Lung (tissue), 12 donors: Measurements from ENCODE around the gene SYTL3. TPM values are rescaled to one million over a fixed set of nuclear protein-coding genes. Genes with fewer than 3 reads are reported as not detected.

Source experiments
- ATAC-seq: fragments of 200-7000 bp; cut with Tn5 transposase; one replicate; pipeline ENCODE4 v1.9.1; 2020; ENCODE audit warnings: moderate number of reproducible peaks; ENCODE audit not compliant: insufficient read depth, low FRiP score
- DNase-seq, 3 donors: peaks; one replicate each; pipeline ENCODE4 v3.0.0-alpha.2; 2013 to 2017
- H3K27ac ChIP-seq, 2 donors: one replicate each; pipeline ENCODE4 v1.5.1; 2013; ENCODE audit warnings: mild to moderate bottlenecking in 2 of 2, moderate library complexity in 2 of 2, control low read depth in 1 of 2, inconsistent platforms in 1 of 2, low read depth in 1 of 2, low read length in 1 of 2
- H3K27me3 ChIP-seq, 3 donors: one replicate each; pipeline ENCODE4 v1.5.1; 2013; ENCODE audit warnings: low read length in 2 of 3; ENCODE audit not compliant: control insufficient read depth in 3 of 3, insufficient read depth in 3 of 3
- H3K36me3 ChIP-seq, 4 donors: one replicate each; pipeline ENCODE4 v1.5.1; 2013; ENCODE audit warnings: low read length in 4 of 4, mild to moderate bottlenecking in 1 of 4, moderate library complexity in 1 of 4; ENCODE audit not compliant: control insufficient read depth in 4 of 4, insufficient read depth in 4 of 4
- H3K4me1 ChIP-seq, 5 donors: one replicate each; pipeline ENCODE4 v1.5.1; 2013; ENCODE audit warnings: low read length in 5 of 5, mild to moderate bottlenecking in 2 of 5, moderate library complexity in 1 of 5; ENCODE audit not compliant: control insufficient read depth in 5 of 5, insufficient read depth in 5 of 5
- H3K4me3 ChIP-seq: one replicate; pipeline ENCODE4 v1.5.1; 2013; ENCODE audit warnings: mild to moderate bottlenecking, control low read depth, moderate library complexity
- H3K9ac ChIP-seq, 2 donors: one replicate each; pipeline ENCODE4 v1.5.1; 2013; ENCODE audit warnings: low read length in 2 of 2, control low read depth in 1 of 2; ENCODE audit not compliant: insufficient read depth in 1 of 2
- H3K9me3 ChIP-seq, 4 donors: one replicate each; pipeline ENCODE4 v1.5.1; 2013; ENCODE audit warnings: low read length in 3 of 4, mild to moderate bottlenecking in 1 of 4, moderate library complexity in 1 of 4; ENCODE audit not compliant: control insufficient read depth in 4 of 4, insufficient read depth in 3 of 4
- WGBS, 2 donors: extraction: QIAGEN DNeasy Blood & Tissue Kit; methylation state at CpG; one replicate each; pipeline ENCODE4 v1.1.7; 2013; 5-methylcytosine and 5-hydroxymethylcytosine counted together
- polyA plus RNA-seq, 2 donors: library from polyadenylated mRNA; stranded (reverse); fragments of 200-250 nt; gene quantifications; one replicate each; pipeline ENCODE4 v1.2.1, GENCODE V29; 2013
- total RNA-seq, 2 donors: library from RNA; depleted of rRNA in 1 of 2; stranded (reverse); fragments of >200 nt in 1 of 2; gene quantifications; one replicate each; pipeline ENCODE4 v1.2.1, GENCODE V29; 2014 to 2021
- TF ChIP-seq, protein P1 (sequence below): IDR thresholded peaks from 2 replicates; pipeline ENCODE4 v1.5.1; 2012; ENCODE audit warnings: mild to moderate bottlenecking; ENCODE audit errors: control extremely low read depth, extremely low read depth
- donor health status: control.
- donor health status: control.
- donor health status: Bipolar disorder and iron deficiency.
- donor health status: healthy.
- donor health status: DM: yes; HTN: yes; CAD: no.

SYTL3 gene
- total and polyA plus RNA-seq, 4 donors = 6.5 to 20.0 (median 15.6) TPM

DNA sequence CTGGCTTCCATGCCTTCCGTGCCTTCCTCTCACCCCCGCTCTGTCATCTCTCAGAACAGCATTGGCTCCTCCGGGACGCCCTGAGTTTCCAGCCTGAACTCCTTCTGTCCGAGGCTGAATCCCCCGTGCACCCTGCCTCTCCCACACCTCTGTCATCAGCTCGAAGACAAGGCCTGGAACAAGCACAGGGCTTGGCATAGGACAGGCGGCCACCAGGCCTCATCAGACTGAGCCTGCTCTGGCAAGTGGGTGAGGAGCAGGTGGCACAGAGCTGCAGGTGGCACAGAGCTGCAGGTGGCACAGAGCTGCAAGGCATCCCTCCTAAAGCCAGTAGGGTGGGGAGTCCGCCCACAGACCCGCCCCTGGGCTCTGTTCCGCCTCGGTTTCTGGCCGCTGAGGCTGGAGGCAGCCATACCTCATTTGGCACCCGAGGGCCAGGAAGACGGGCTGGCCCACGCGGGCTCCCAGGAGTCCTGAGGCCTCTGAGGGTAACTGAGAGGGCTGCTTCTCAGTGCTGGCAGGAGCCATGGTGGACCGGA lies 109.2 kb downstream of the SYTL3 start:
- DNase-seq = no peak
- peaks cover 0 to 6% (median 0%) of the 10 kb centered on the region in 5 donors for H3K4me1 ChIP-seq
- H3K4me3 ChIP-seq = no peak overlapping the region
- no peak for ATAC-seq
- H3K27me3 ChIP-seq = no peaks in the 10 kb centered on the region
- no peak overlapping the region for H3K27ac ChIP-seq
- peaks cover 0 to 14% (median 0%) of the 10 kb centered on the region in 4 donors for H3K36me3 ChIP-seq
- H3K9me3 ChIP-seq = no peaks in the 10 kb centered on the region
- WGBS, 2 donors = 92 to 94% methylated on average over 18 of the region's 18 CpGs
- no peak overlapping the region for H3K9ac ChIP-seq
- TF ChIP-seq, protein P1, sequence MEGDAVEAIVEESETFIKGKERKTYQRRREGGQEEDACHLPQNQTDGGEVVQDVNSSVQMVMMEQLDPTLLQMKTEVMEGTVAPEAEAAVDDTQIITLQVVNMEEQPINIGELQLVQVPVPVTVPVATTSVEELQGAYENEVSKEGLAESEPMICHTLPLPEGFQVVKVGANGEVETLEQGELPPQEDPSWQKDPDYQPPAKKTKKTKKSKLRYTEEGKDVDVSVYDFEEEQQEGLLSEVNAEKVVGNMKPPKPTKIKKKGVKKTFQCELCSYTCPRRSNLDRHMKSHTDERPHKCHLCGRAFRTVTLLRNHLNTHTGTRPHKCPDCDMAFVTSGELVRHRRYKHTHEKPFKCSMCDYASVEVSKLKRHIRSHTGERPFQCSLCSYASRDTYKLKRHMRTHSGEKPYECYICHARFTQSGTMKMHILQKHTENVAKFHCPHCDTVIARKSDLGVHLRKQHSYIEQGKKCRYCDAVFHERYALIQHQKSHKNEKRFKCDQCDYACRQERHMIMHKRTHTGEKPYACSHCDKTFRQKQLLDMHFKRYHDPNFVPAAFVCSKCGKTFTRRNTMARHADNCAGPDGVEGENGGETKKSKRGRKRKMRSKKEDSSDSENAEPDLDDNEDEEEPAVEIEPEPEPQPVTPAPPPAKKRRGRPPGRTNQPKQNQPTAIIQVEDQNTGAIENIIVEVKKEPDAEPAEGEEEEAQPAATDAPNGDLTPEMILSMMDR = no peak

DNA sequence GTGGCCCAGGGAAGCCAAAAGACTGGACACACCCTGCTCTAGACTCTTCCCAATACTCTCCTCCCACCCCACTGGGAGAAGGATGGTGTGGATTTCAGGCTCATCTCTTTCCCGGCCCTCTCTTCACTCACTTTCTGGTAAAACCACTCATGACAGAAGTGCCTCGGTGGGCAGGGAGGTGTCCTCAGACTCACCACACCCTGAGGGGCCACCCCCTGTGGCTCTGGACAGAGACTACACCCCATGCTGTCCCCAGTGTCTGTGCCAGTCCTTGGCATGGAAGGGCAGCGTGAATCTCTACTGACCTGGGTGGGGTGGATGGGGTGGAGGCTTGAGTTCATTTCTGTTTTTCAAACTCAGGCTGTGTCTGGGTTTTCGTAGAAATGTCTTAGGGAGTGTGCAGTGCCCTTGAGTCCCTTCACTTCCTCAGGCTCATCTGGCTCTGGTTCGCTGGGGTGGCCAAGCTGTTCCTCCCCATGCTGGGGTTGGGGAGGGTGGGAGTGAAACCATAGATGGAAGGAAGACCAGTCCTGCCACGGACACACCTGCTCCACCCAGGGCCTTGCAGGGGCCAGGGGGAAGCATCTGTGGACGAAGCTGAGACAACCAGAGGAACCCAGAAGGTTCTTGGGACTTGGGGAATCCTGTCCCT lies 110.2 kb downstream of the SYTL3 start:
- ATAC-seq = no peak

DNA sequence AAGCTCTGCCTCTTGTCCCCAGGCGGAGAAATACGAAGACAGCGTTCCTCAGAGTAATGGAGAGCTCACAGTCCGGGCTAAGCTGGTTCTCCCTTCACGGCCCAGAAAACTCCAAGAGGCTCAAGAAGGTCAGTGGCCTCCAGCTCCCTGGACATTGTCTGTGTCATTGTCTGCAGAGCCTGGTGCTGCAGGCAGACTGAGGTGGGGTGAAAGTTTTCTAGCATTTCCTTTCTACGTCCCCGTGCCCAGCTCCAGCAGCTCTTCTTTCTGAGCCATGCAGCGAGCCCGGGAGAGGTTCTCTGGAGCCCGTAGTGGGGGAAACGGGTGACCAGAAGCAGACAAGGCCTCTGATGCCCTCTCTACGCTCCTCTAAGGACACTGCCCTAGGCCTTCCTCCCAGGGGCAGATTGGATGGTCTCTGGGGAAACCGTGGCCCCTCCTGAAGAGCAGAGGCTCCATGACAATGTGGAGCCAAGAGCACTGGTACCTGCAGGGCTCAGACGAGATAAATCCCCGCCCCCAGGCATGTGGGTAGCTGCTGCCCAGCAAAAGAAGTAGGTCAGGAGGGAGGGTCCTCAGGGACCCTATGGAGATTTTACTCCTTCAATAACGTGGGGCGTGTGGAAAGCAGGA lies 110.9 kb downstream of the SYTL3 start:
- Histone ChIP-seq H3K36me3 (peaks cover 2 to 20% (median 5%) of the 10 kb centered on the region in 4 donors), H3K9me3 (no peaks in the 10 kb centered on the region), H3K9ac (no peak overlapping the region), H3K27ac (no peak overlapping the region), H3K27me3 (no peaks in the 10 kb centered on the region), H3K4me3 (no peak overlapping the region), H3K4me1 (no peaks in the 10 kb centered on the region)
- WGBS, 2 donors = 83 to 87% methylated on average over 17 of the region's 17 CpGs
- TF ChIP-seq, protein P1 = no peak
- DNase-seq = no peak
- no peak for ATAC-seq

More for the DNA sequence above, 110.2 kb downstream of the SYTL3 start:
- TF ChIP-seq, protein P1 = no peak
- Histone ChIP-seq H3K9me3 (no peaks in the 10 kb centered on the region), H3K36me3 (peaks cover 0 to 18% (median 2%) of the 10 kb centered on the region in 4 donors), H3K27me3 (no peaks in the 10 kb centered on the region), H3K27ac (no peak overlapping the region), H3K4me1 (peaks cover 0 to under 1% (median 0%) of the 10 kb centered on the region in 5 donors), H3K4me3 (no peak overlapping the region), H3K9ac (no peak overlapping the region)
- no peak for DNase-seq
- WGBS, 2 donors = 75 to 85% methylated on average over 7 of the region's 7 CpGs
